H9 (cell line): ENCODE measurements around the gene FSIP1. TPM values are rescaled to one million over a fixed set of nuclear protein-coding genes. Genes with fewer than 3 reads are reported as not detected.

Experiments
- DNase-seq: peaks from one replicate; pipeline ENCODE4 v3.0.0-alpha.2; 2017
- H2AFZ ChIP-seq: one replicate; pipeline ENCODE4 v1.6.1; 2013; ENCODE audit warnings: mild to moderate bottlenecking, low read length, control low read depth, moderate library complexity
- H2AK5ac ChIP-seq: 2 replicates; pipeline ENCODE4 v1.6.1; 2013; ENCODE audit warnings: low read length, control low read depth, mixed read lengths; ENCODE audit not compliant: insufficient read length
- H2BK120ac ChIP-seq: one replicate; pipeline ENCODE4 v1.6.1; 2013; ENCODE audit warnings: low read depth, mild to moderate bottlenecking, low read length, control low read depth, inconsistent platforms; ENCODE audit not compliant: poor library complexity, severe bottlenecking
- H2BK12ac ChIP-seq: 2 replicates; pipeline ENCODE4 v1.6.1; 2013; ENCODE audit warnings: low read length, control low read depth, mixed read lengths, low read depth; ENCODE audit not compliant: insufficient read length
- H2BK15ac ChIP-seq: 2 replicates; pipeline ENCODE4 v1.6.1; 2013; ENCODE audit warnings: low read depth, low read length, control low read depth
- H2BK20ac ChIP-seq: one replicate; pipeline ENCODE4 v1.6.1; 2013; ENCODE audit warnings: low read depth, mild to moderate bottlenecking, low read length, control low read depth, inconsistent platforms; ENCODE audit not compliant: poor library complexity, severe bottlenecking
- H2BK5ac ChIP-seq: 2 replicates; pipeline ENCODE4 v1.6.1; 2013; ENCODE audit warnings: low read length, control low read depth, mixed read lengths; ENCODE audit not compliant: insufficient read length
- H3K14ac ChIP-seq: 2 replicates; pipeline ENCODE4 v1.6.1; 2013; ENCODE audit warnings: low read length, control low read depth; ENCODE audit not compliant: insufficient read depth
- H3K18ac ChIP-seq: 2 replicates; pipeline ENCODE4 v1.6.1; 2013; ENCODE audit warnings: low read depth, mild to moderate bottlenecking, mixed read lengths, low read length, control low read depth; ENCODE audit not compliant: insufficient read length
- H3K23ac ChIP-seq: 2 replicates; pipeline ENCODE4 v1.6.1; 2013; ENCODE audit warnings: low read length, control low read depth, mixed read lengths, low read depth; ENCODE audit not compliant: insufficient read length
- H3K23me2 ChIP-seq: 2 replicates; pipeline ENCODE4 v1.6.1; 2013; ENCODE audit warnings: low read depth, mild to moderate bottlenecking, mixed read lengths, low read length, control low read depth; ENCODE audit not compliant: insufficient read length, poor library complexity, severe bottlenecking
- H3K27ac ChIP-seq: 2 replicates; pipeline ENCODE4 v1.5.1; 2013; ENCODE audit warnings: low read length, control low read depth, mixed read lengths, low read depth; ENCODE audit not compliant: insufficient read length
- H3K27me3 ChIP-seq: 2 replicates; pipeline ENCODE4 v1.6.1; 2013; ENCODE audit warnings: low read length, control low read depth, inconsistent platforms; ENCODE audit not compliant: insufficient read depth
- H3K4ac ChIP-seq: 2 replicates; pipeline ENCODE4 v1.6.1; 2013; ENCODE audit warnings: low read depth, mild to moderate bottlenecking, control low read depth, inconsistent platforms, low read length, moderate library complexity
- H3K4me1 ChIP-seq: 2 replicates; pipeline ENCODE4 v1.6.1; 2013; ENCODE audit warnings: low read length, control low read depth, inconsistent platforms; ENCODE audit not compliant: insufficient read depth
- H3K4me2 ChIP-seq: 2 replicates; pipeline ENCODE4 v1.6.1; 2013; ENCODE audit warnings: low read length, control low read depth, mixed read lengths; ENCODE audit not compliant: insufficient read length, insufficient read depth
- H3K56ac ChIP-seq: 2 replicates; pipeline ENCODE4 v1.6.1; 2013; ENCODE audit warnings: low read depth, mild to moderate bottlenecking, mixed read lengths, low read length, control low read depth; ENCODE audit not compliant: insufficient read length
- H3K79me1 ChIP-seq: 2 replicates; pipeline ENCODE4 v1.6.1; 2013; ENCODE audit warnings: low read depth, mild to moderate bottlenecking, moderate library complexity, low read length, control low read depth, inconsistent platforms; ENCODE audit not compliant: insufficient read depth, poor library complexity, severe bottlenecking
- H3K79me2 ChIP-seq: 2 replicates; pipeline ENCODE4 v1.6.1; 2013; ENCODE audit warnings: low read length, control low read depth, inconsistent platforms; ENCODE audit not compliant: insufficient read depth
- H3K9ac ChIP-seq: 2 replicates; pipeline ENCODE4 v1.6.1; 2013; ENCODE audit warnings: low read length, control low read depth, mixed read lengths; ENCODE audit not compliant: insufficient read length; ENCODE audit errors: extremely low read depth
- H3K9me3 ChIP-seq: one replicate; pipeline ENCODE4 v1.6.1; 2013; ENCODE audit warnings: low read depth, low read length, inconsistent platforms; ENCODE audit not compliant: control insufficient read depth
- H3T11ph ChIP-seq: one replicate; pipeline ENCODE4 v1.6.1; 2013; ENCODE audit warnings: mild to moderate bottlenecking, low read length, control low read depth, inconsistent platforms
- H4K20me1 ChIP-seq: one replicate; pipeline ENCODE4 v1.6.1; 2013; ENCODE audit not compliant: control insufficient read depth, insufficient read length, insufficient read depth
- H4K5ac ChIP-seq: 2 replicates; pipeline ENCODE4 v1.6.1; 2013; ENCODE audit warnings: low read depth, mild to moderate bottlenecking, mixed read lengths, low read length, control low read depth; ENCODE audit not compliant: insufficient read length
- H4K8ac ChIP-seq: replicated peaks from 2 replicates; pipeline ENCODE4 v1.6.1; 2013; ENCODE audit warnings: low read length, control low read depth, mixed read lengths, low read depth; ENCODE audit not compliant: insufficient read length
- H4K91ac ChIP-seq: 2 replicates; pipeline ENCODE4 v1.6.1; 2013; ENCODE audit warnings: low read depth, mild to moderate bottlenecking, moderate library complexity, mixed read lengths, low read length, control low read depth; ENCODE audit not compliant: insufficient read length
- H3K27ac Mint-ChIP-seq, 3 experiments: 2 replicates in 2 of 3; 3 replicates in 1 of 3; pipeline ENCODE4 v1.8.0; 2020 to 2021; ENCODE audit warnings: mixed read lengths in 3 of 3, mild to moderate bottlenecking in 1 of 3, moderate library complexity in 1 of 3
- H3K27me3 Mint-ChIP-seq: 2 replicates; pipeline ENCODE4 v1.8.0; 2021; ENCODE audit warnings: low read depth, mild to moderate bottlenecking, moderate library complexity, mixed read lengths
- H3K36me3 Mint-ChIP-seq, 3 experiments: 2 replicates in 2 of 3; 3 replicates in 1 of 3; pipeline ENCODE4 v1.8.0; 2020 to 2021; ENCODE audit warnings: low read depth in 3 of 3, mixed read lengths in 3 of 3; ENCODE audit not compliant: insufficient read depth in 1 of 3
- H3K4me1 Mint-ChIP-seq, 2 experiments: 2 replicates each; pipeline ENCODE4 v1.8.0; 2020; ENCODE audit warnings: mixed read lengths in 2 of 2
- H3K4me3 Mint-ChIP-seq, 2 experiments: 2 replicates in 1 of 2; 3 replicates in 1 of 2; pipeline ENCODE4 v1.8.0; 2020 to 2021; ENCODE audit warnings: mild to moderate bottlenecking in 2 of 2, mixed read lengths in 2 of 2, moderate library complexity in 1 of 2
- H3K9me3 Mint-ChIP-seq, 2 experiments: 2 replicates in 1 of 2; 3 replicates in 1 of 2; pipeline ENCODE4 v1.8.0; 2020; ENCODE audit warnings: mild to moderate bottlenecking in 2 of 2, mixed read lengths in 2 of 2, moderate library complexity in 1 of 2
- WGBS: extraction: QIAGEN DNeasy Blood & Tissue Kit; methylation state at CpG from one replicate; pipeline ENCODE4 v1.1.7; 2013; ENCODE audit warnings: missing lambda C conversion rate, low lambda C conversion rate, mixed read lengths; ENCODE audit not compliant: insufficient read length; ENCODE audit errors: extremely low coverage; 5-methylcytosine and 5-hydroxymethylcytosine counted together
- total RNA-seq: library from RNA; stranded (reverse); gene quantifications from 2 replicates; pipeline ENCODE4 v1.2.1, GENCODE V29; 2021
- TF ChIP-seq, protein P1 (sequence below): fragments of 200-600 bp; sonication (generic); conservative IDR thresholded peaks from 3 replicates; pipeline ENCODE4 v1.8.0; 2021; ENCODE audit warnings: antibody characterized with exemption, mild to moderate bottlenecking

The FSIP1 gene
- total RNA-seq, 1 experiment from 2014 or later: 0.96 TPM

DNA sequence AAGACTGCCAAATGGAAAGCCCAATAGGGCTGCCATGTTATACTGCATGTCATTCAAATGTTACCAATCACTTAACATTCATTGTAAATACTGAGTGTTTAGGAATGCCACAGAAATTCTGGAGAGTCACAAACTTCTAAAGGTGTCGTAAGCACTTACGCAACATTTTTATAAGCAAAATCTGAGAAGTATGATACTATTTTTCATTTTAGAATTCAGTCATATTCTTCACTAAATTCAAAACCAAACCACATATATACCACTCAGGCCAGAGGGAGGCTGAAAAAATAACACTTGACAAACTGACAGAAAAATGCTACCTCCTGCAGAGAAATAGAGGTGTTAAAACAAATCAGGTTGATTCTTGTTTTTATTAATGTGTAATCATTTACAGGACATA, 112.0 kb downstream of the FSIP1 start:
- no peak overlapping the region for H3K4me2 ChIP-seq
- no peak overlapping the region for H3K9ac ChIP-seq
- no peak overlapping the region for H4K5ac ChIP-seq
- H3K27ac ChIP-seq: no peak overlapping the region
- TF ChIP-seq, protein P1, sequence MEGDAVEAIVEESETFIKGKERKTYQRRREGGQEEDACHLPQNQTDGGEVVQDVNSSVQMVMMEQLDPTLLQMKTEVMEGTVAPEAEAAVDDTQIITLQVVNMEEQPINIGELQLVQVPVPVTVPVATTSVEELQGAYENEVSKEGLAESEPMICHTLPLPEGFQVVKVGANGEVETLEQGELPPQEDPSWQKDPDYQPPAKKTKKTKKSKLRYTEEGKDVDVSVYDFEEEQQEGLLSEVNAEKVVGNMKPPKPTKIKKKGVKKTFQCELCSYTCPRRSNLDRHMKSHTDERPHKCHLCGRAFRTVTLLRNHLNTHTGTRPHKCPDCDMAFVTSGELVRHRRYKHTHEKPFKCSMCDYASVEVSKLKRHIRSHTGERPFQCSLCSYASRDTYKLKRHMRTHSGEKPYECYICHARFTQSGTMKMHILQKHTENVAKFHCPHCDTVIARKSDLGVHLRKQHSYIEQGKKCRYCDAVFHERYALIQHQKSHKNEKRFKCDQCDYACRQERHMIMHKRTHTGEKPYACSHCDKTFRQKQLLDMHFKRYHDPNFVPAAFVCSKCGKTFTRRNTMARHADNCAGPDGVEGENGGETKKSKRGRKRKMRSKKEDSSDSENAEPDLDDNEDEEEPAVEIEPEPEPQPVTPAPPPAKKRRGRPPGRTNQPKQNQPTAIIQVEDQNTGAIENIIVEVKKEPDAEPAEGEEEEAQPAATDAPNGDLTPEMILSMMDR: no peak
- no peak overlapping the region for H3K56ac ChIP-seq
- no peak overlapping the region for H3K4ac ChIP-seq
- no peak overlapping the region for H2AK5ac ChIP-seq
- H3K14ac ChIP-seq: no peak overlapping the region
- H4K91ac ChIP-seq: no peak overlapping the region
- Mint-ChIP-seq H3K9me3 (no peaks in the 10 kb centered on the region), H3K4me3 (no peak overlapping the region), H3K27me3 (no peaks in the 10 kb centered on the region), H3K27ac (no peak overlapping the region), H3K36me3 (no peaks in the 10 kb centered on the region), H3K4me1 (peaks cover 26 to 29% of the 10 kb centered on the region in 2 experiments)
- H2BK12ac ChIP-seq: no peak overlapping the region
- H3K79me1 ChIP-seq: no peaks in the 10 kb centered on the region
- H4K8ac ChIP-seq: no peak overlapping the region
- no peaks in the 10 kb centered on the region for H4K20me1 ChIP-seq
- no peak overlapping the region for H2BK20ac ChIP-seq
- H3K27me3 ChIP-seq: no peaks in the 10 kb centered on the region
- no peak overlapping the region for H3K18ac ChIP-seq
- no peak overlapping the region for H3T11ph ChIP-seq
- H2BK15ac ChIP-seq: no peak overlapping the region
- no peak for DNase-seq
- no peak overlapping the region for H2BK120ac ChIP-seq
- H3K23ac ChIP-seq: no peak overlapping the region
- H2AFZ ChIP-seq: no peak overlapping the region
- H2BK5ac ChIP-seq: no peak overlapping the region
- peaks cover 8% of the 10 kb centered on the region; the same call in 1 of the 2 replicates for H3K4me1 ChIP-seq
- no peaks in the 10 kb centered on the region for H3K9me3 ChIP-seq
- H3K79me2 ChIP-seq: no peaks in the 10 kb centered on the region
- no peaks in the 10 kb centered on the region for H3K23me2 ChIP-seq
- no CpG with 5 or more reads among the region's 2 CpGs for WGBS
